Measurements from ENCODE around the gene TMPRSS6. TPM values are rescaled to one million over a fixed set of nuclear protein-coding genes. Genes with fewer than 3 reads are reported as not detected.

Gene TMPRSS6
- total and polyA plus RNA-seq, 2 of the 8 experiments (the other 6 are each of a cell fraction or from before 2014, with no cell fraction given) = 0.02 TPM; not detected in 1

DNA sequence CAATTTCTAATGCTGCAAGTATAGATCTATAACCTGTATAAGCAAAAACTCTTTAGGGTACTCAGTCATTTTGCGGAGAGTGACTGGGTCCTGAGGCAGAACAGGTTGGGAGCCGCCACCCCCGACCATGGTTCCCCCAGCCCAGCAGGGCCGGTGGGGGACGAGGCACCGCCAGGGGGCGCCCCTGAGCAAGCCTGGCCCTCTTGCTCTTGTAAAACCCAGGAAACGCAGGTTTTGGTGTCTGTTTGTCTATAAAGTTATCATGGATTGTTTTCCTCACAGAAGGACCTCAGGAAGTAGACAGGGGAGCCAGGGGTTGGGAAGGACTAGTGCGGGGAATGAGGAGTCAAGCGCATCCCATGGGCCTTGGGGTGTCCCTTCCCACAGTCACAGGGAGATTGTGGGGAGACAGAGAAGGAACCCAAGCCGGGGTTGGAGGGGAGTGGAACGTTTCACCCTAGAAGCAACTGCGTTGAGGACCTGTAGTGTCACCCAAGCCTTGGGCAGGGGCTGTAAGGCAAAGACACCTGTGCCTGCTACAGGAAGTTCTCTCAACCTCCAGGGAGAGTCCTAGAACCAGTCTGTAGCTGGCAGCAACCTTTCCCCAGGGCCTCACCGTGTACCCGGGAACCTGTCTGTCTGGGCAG, 31.6 kb downstream of the TMPRSS6 start (continued):
- TF ChIP-seq EZH2 (IDR thresholded peaks at IDR 0.05; ENCODE audit: low read depth, low read length, severe bottlenecking) (no peak), SAP30 (IDR thresholded peaks at IDR 0.05; ENCODE audit: insufficient read depth, insufficient replicate concordance, low read length) (no peak), SIRT6 (IDR thresholded peaks at IDR 0.05; ENCODE audit: low read length) (no peak), CTBP2 (IDR thresholded peaks at IDR 0.05; ENCODE audit: borderline replicate concordance, insufficient read depth, insufficient read length, low read length) (no peak), GABPA (IDR thresholded peaks at IDR 0.05; ENCODE audit: borderline replicate concordance, insufficient read depth, low read length) (no peak), FOSL1 (IDR thresholded peaks at IDR 0.05; ENCODE audit: insufficient read depth, low read depth, low read length) (no peak), TBP (IDR thresholded peaks at IDR 0.05; ENCODE audit: low read depth, low read length) (0 out of 2 replicates have a peak, but pooled peaks have one; percentile 13), NRF1 (IDR thresholded peaks at IDR 0.05; ENCODE audit: low read depth, low read length) (no peak), GTF2F1 (IDR thresholded peaks at IDR 0.05; ENCODE audit: borderline replicate concordance, low read depth, low read length) (no peak), YY1 (IDR thresholded peaks at IDR 0.05; ENCODE audit: low read depth, low read length) (peak; percentile 59; the same call in 1 of the 2 replicates), NANOG (IDR thresholded peaks at IDR 0.05; ENCODE audit: insufficient read depth, low read depth, low read length, poor library complexity, severe bottlenecking) (no peak), TCF12 (IDR thresholded peaks at IDR 0.05; ENCODE audit: low read depth, low read length) (no peak), EP300 (IDR thresholded peaks at IDR 0.05; ENCODE audit: borderline replicate concordance in 1 of 2, low read depth in 2 of 2, low read length in 2 of 2) (no peak), HDAC2 (IDR thresholded peaks at IDR 0.05; ENCODE audit: borderline replicate concordance in 1 of 2, low read depth in 2 of 2, low read length in 2 of 2) (no peak)
- TF ChIP-seq, protein P1, sequence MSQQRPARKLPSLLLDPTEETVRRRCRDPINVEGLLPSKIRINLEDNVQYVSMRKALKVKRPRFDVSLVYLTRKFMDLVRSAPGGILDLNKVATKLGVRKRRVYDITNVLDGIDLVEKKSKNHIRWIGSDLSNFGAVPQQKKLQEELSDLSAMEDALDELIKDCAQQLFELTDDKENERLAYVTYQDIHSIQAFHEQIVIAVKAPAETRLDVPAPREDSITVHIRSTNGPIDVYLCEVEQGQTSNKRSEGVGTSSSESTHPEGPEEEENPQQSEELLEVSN (IDR thresholded peaks at IDR 0.05) = no peak
- TF ChIP-seq, protein P2, sequence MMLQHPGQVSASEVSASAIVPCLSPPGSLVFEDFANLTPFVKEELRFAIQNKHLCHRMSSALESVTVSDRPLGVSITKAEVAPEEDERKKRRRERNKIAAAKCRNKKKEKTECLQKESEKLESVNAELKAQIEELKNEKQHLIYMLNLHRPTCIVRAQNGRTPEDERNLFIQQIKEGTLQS (IDR thresholded peaks at IDR 0.05; ENCODE audit: insufficient read depth, low read depth, low read length) = no peak
- TF ChIP-seq, protein P3, sequence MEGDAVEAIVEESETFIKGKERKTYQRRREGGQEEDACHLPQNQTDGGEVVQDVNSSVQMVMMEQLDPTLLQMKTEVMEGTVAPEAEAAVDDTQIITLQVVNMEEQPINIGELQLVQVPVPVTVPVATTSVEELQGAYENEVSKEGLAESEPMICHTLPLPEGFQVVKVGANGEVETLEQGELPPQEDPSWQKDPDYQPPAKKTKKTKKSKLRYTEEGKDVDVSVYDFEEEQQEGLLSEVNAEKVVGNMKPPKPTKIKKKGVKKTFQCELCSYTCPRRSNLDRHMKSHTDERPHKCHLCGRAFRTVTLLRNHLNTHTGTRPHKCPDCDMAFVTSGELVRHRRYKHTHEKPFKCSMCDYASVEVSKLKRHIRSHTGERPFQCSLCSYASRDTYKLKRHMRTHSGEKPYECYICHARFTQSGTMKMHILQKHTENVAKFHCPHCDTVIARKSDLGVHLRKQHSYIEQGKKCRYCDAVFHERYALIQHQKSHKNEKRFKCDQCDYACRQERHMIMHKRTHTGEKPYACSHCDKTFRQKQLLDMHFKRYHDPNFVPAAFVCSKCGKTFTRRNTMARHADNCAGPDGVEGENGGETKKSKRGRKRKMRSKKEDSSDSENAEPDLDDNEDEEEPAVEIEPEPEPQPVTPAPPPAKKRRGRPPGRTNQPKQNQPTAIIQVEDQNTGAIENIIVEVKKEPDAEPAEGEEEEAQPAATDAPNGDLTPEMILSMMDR (IDR thresholded peaks at IDR 0.05; ENCODE audit: control extremely low read depth in 1 of 3, insufficient read depth in 1 of 3, low read depth in 1 of 3, low read length in 3 of 3) = peak; percentile 90 to 99 (median 93)
